ENCODE results near the gene HABP4.

GRCh38 chr9:96491880-96492525 is 42.0 kb downstream of the HABP4 start:
- TF ChIP-seq POLR2AphosphoS5 (IDR thresholded peaks at IDR 0.05; ENCODE audit: low read depth) (no peak), REST (IDR thresholded peaks at IDR 0.05; ENCODE audit: insufficient replicate concordance, low read depth) (no peak), SPI1 (IDR thresholded peaks at IDR 0.05; ENCODE audit: borderline replicate concordance, low read depth) (no peak)
- TF ChIP-seq, protein P1, sequence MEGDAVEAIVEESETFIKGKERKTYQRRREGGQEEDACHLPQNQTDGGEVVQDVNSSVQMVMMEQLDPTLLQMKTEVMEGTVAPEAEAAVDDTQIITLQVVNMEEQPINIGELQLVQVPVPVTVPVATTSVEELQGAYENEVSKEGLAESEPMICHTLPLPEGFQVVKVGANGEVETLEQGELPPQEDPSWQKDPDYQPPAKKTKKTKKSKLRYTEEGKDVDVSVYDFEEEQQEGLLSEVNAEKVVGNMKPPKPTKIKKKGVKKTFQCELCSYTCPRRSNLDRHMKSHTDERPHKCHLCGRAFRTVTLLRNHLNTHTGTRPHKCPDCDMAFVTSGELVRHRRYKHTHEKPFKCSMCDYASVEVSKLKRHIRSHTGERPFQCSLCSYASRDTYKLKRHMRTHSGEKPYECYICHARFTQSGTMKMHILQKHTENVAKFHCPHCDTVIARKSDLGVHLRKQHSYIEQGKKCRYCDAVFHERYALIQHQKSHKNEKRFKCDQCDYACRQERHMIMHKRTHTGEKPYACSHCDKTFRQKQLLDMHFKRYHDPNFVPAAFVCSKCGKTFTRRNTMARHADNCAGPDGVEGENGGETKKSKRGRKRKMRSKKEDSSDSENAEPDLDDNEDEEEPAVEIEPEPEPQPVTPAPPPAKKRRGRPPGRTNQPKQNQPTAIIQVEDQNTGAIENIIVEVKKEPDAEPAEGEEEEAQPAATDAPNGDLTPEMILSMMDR (IDR thresholded peaks at IDR 0.05; ENCODE audit: insufficient read depth, low read length), result no peak
